Ishikawa (cell line): Measurements from ENCODE around the gene HOXB2.

Source experiments
- CEBPB ChIP-seq: IDR thresholded peaks from 2 replicates; pipeline ENCODE4 v1.6.1; 2012
- CREB1 ChIP-seq: IDR thresholded peaks from 2 replicates; pipeline ENCODE4 v1.6.1; 2012; ENCODE audit warnings: low read depth
- EGR1 ChIP-seq: IDR thresholded peaks from 2 replicates; pipeline ENCODE4 v1.6.1; 2012
- EP300 ChIP-seq: IDR thresholded peaks from 2 replicates; pipeline ENCODE4 v1.6.1; 2012; ENCODE audit warnings: borderline replicate concordance
- FOXM1 ChIP-seq: IDR thresholded peaks from 2 replicates; pipeline ENCODE4 v1.6.1; 2012; ENCODE audit warnings: low read depth, borderline replicate concordance
- NFIC ChIP-seq: IDR thresholded peaks from 2 replicates; pipeline ENCODE4 v1.6.1; 2012
- RAD21 ChIP-seq: IDR thresholded peaks from 2 replicates; pipeline ENCODE4 v1.6.1; 2012; ENCODE audit warnings: low read depth
- TAF1 ChIP-seq: IDR thresholded peaks from 2 replicates; pipeline ENCODE4 v1.6.1; 2012; ENCODE audit warnings: low read depth, mild to moderate bottlenecking
- TCF12 ChIP-seq: IDR thresholded peaks from 2 replicates; pipeline ENCODE4 v1.6.1; 2012; ENCODE audit warnings: low read depth
- TEAD4 ChIP-seq: IDR thresholded peaks from 2 replicates; pipeline ENCODE4 v1.6.1; 2012
- YY1 ChIP-seq: IDR thresholded peaks from 2 replicates; pipeline ENCODE4 v1.6.1; 2012; ENCODE audit warnings: low read depth
- ZBTB7A ChIP-seq: IDR thresholded peaks from 2 replicates; pipeline ENCODE4 v1.6.1; 2012; ENCODE audit warnings: low read depth
- TF ChIP-seq, protein P1 (sequence below): IDR thresholded peaks from 2 replicates; pipeline ENCODE4 v1.6.1; 2012
- TF ChIP-seq, protein P2 (sequence below): IDR thresholded peaks from 2 replicates; pipeline ENCODE4 v1.6.1; 2012; ENCODE audit warnings: low read depth, mild to moderate bottlenecking
- TF ChIP-seq, protein P3 (sequence below): IDR thresholded peaks from 2 replicates; pipeline ENCODE4 v1.6.1; 2012

The HOXB2 gene

GRCh38 chr17:48503747-48504146 lies 41.2 kb downstream of the HOXB2 start:
- TF ChIP-seq FOXM1, result no peak
- TF ChIP-seq, protein P1, sequence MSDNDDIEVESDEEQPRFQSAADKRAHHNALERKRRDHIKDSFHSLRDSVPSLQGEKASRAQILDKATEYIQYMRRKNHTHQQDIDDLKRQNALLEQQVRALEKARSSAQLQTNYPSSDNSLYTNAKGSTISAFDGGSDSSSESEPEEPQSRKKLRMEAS, result no peak
- TF ChIP-seq RAD21, result no peak
- no peak for TF ChIP-seq EP300
- TF ChIP-seq CEBPB, result no peak
- TF ChIP-seq ZBTB7A, result no peak
- TF ChIP-seq, protein P2, sequence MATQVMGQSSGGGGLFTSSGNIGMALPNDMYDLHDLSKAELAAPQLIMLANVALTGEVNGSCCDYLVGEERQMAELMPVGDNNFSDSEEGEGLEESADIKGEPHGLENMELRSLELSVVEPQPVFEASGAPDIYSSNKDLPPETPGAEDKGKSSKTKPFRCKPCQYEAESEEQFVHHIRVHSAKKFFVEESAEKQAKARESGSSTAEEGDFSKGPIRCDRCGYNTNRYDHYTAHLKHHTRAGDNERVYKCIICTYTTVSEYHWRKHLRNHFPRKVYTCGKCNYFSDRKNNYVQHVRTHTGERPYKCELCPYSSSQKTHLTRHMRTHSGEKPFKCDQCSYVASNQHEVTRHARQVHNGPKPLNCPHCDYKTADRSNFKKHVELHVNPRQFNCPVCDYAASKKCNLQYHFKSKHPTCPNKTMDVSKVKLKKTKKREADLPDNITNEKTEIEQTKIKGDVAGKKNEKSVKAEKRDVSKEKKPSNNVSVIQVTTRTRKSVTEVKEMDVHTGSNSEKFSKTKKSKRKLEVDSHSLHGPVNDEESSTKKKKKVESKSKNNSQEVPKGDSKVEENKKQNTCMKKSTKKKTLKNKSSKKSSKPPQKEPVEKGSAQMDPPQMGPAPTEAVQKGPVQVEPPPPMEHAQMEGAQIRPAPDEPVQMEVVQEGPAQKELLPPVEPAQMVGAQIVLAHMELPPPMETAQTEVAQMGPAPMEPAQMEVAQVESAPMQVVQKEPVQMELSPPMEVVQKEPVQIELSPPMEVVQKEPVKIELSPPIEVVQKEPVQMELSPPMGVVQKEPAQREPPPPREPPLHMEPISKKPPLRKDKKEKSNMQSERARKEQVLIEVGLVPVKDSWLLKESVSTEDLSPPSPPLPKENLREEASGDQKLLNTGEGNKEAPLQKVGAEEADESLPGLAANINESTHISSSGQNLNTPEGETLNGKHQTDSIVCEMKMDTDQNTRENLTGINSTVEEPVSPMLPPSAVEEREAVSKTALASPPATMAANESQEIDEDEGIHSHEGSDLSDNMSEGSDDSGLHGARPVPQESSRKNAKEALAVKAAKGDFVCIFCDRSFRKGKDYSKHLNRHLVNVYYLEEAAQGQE, result no peak
- TF ChIP-seq NFIC, result no peak
- TF ChIP-seq, protein P3, sequence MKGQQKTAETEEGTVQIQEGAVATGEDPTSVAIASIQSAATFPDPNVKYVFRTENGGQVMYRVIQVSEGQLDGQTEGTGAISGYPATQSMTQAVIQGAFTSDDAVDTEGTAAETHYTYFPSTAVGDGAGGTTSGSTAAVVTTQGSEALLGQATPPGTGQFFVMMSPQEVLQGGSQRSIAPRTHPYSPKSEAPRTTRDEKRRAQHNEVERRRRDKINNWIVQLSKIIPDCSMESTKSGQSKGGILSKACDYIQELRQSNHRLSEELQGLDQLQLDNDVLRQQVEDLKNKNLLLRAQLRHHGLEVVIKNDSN, result no peak
- no peak for TF ChIP-seq EGR1

GRCh38 chr17:48502901-48503300 lies 42.0 kb downstream of the HOXB2 start:
- TF ChIP-seq, protein P2, result no peak
- no peak for TF ChIP-seq TCF12
- TF ChIP-seq EP300, result no peak
- TF ChIP-seq ZBTB7A, result no peak
- no peak for TF ChIP-seq TAF1
- no peak for TF ChIP-seq NFIC
- TF ChIP-seq, protein P3, result no peak
- TF ChIP-seq EGR1, result no peak
- TF ChIP-seq CREB1, result no peak
- no peak for TF ChIP-seq CEBPB
- TF ChIP-seq FOXM1, result no peak

GRCh38 chr17:48502312-48502711 lies 42.6 kb downstream of the HOXB2 start:
- no peak for TF ChIP-seq CREB1
- no peak for TF ChIP-seq FOXM1
- no peak for TF ChIP-seq ZBTB7A
- TF ChIP-seq RAD21, result no peak
- TF ChIP-seq CEBPB, result no peak
- no peak for TF ChIP-seq EGR1
- TF ChIP-seq, protein P3, result no peak
- no peak for TF ChIP-seq TAF1
- no peak for TF ChIP-seq YY1
- no peak for TF ChIP-seq TEAD4
- no peak for TF ChIP-seq TCF12
- TF ChIP-seq, protein P2, result no peak
- TF ChIP-seq, protein P1, result no peak
- no peak for TF ChIP-seq EP300
- no peak for TF ChIP-seq NFIC

- TF ChIP-seq ZBTB7A, result no peak
- TF ChIP-seq, protein P2, result no peak
- no peak for TF ChIP-seq TAF1
- TF ChIP-seq FOXM1, result no peak
- no peak for TF ChIP-seq NFIC
- no peak for TF ChIP-seq RAD21
- no peak for TF ChIP-seq CEBPB
- TF ChIP-seq, protein P1, result no peak
- no peak for TF ChIP-seq TEAD4
- TF ChIP-seq TCF12, result no peak
Observed at GRCh38 chr17:48500435-48501426, 44.2 kb downstream of the HOXB2 start.
